ENCODE measurements around the gene LDHAL6B.

DNA sequence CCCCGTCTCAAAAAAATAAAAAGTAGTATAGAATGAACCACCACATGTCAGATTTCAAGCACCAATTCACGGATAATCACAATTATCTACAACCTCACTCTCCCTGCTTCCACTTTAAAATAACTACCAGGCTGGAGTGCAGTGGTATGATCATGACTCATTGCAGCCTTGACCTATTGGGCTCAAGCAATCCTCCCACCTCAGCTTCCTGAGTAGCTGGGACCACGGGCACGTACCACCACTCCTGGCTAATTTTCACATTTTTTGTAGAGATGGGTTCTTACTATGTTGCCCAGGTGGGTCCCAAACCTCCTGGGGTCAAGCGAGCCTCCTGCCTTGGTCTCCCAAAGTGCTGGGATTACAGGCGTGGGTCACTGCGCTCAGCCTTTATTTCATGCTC is 38.1 kb upstream of the LDHAL6B start:
- TF ChIP-seq EZH2 (IDR thresholded peaks at IDR 0.05; ENCODE audit: insufficient read depth, low read length), result no peak
- TF ChIP-seq, protein P1, sequence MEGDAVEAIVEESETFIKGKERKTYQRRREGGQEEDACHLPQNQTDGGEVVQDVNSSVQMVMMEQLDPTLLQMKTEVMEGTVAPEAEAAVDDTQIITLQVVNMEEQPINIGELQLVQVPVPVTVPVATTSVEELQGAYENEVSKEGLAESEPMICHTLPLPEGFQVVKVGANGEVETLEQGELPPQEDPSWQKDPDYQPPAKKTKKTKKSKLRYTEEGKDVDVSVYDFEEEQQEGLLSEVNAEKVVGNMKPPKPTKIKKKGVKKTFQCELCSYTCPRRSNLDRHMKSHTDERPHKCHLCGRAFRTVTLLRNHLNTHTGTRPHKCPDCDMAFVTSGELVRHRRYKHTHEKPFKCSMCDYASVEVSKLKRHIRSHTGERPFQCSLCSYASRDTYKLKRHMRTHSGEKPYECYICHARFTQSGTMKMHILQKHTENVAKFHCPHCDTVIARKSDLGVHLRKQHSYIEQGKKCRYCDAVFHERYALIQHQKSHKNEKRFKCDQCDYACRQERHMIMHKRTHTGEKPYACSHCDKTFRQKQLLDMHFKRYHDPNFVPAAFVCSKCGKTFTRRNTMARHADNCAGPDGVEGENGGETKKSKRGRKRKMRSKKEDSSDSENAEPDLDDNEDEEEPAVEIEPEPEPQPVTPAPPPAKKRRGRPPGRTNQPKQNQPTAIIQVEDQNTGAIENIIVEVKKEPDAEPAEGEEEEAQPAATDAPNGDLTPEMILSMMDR (IDR thresholded peaks at IDR 0.05; ENCODE audit: insufficient read depth, low read depth, low read length), result no peak
